ENCODE results near the gene WNT7A.

The WNT7A gene

GRCh38 chr3:13785351-13785750 lies 94.5 kb downstream of the WNT7A start:
- H3K4me3 ChIP-seq (ENCODE audit: low read length in 2 of 2): no peak overlapping the region
- H3K27me3 ChIP-seq (ENCODE audit: control insufficient read depth in 1 of 2, insufficient read depth in 2 of 2, low read length in 2 of 2): peaks cover 7 to 10% of the 10 kb centered on the region in 2 donors
- H3K36me3 ChIP-seq (ENCODE audit: control insufficient read depth in 2 of 2, insufficient read depth in 2 of 2, low read length in 2 of 2): no peaks in the 10 kb centered on the region
- no peaks in the 10 kb centered on the region for H3K4me1 ChIP-seq (ENCODE audit: control insufficient read depth, insufficient read depth, low read length)
- H3K9me3 ChIP-seq (ENCODE audit: control insufficient read depth in 2 of 2, low read length in 2 of 2): no peaks in the 10 kb centered on the region
- no peak overlapping the region for H3K27ac ChIP-seq (ENCODE audit: low read length)
- H3K9ac ChIP-seq (ENCODE audit: low read length in 2 of 2): no peak overlapping the region

- Histone ChIP-seq H3K36me3 (ENCODE audit: control insufficient read depth in 2 of 2, insufficient read depth in 2 of 2, low read length in 2 of 2) (no peaks in the 10 kb centered on the region), H3K4me3 (ENCODE audit: low read length in 2 of 2) (no peak overlapping the region), H3K9ac (ENCODE audit: low read length in 2 of 2) (no peak overlapping the region), H3K9me3 (ENCODE audit: control insufficient read depth in 2 of 2, low read length in 2 of 2) (no peaks in the 10 kb centered on the region), H3K27me3 (ENCODE audit: control insufficient read depth in 1 of 2, insufficient read depth in 2 of 2, low read length in 2 of 2) (peaks cover 3 to 9% of the 10 kb centered on the region in 2 donors), H3K27ac (ENCODE audit: low read length) (no peak overlapping the region), H3K4me1 (ENCODE audit: control insufficient read depth, insufficient read depth, low read length) (no peaks in the 10 kb centered on the region)
These were observed 96.4 kb downstream of the WNT7A start for GRCh38 chr3:13783476-13783875.

GRCh38 chr3:13782501-13782900 lies 97.4 kb downstream of the WNT7A start:
- Histone ChIP-seq H3K4me3 (ENCODE audit: low read length in 2 of 2) (no peak overlapping the region), H3K27ac (ENCODE audit: low read length) (no peak overlapping the region), H3K9me3 (ENCODE audit: control insufficient read depth in 2 of 2, low read length in 2 of 2) (no peaks in the 10 kb centered on the region), H3K4me1 (ENCODE audit: control insufficient read depth, insufficient read depth, low read length) (no peaks in the 10 kb centered on the region), H3K27me3 (ENCODE audit: control insufficient read depth in 1 of 2, insufficient read depth in 2 of 2, low read length in 2 of 2) (peaks cover 3 to 9% of the 10 kb centered on the region in 2 donors), H3K9ac (ENCODE audit: low read length in 2 of 2) (no peak overlapping the region), H3K36me3 (ENCODE audit: control insufficient read depth in 2 of 2, insufficient read depth in 2 of 2, low read length in 2 of 2) (no peaks in the 10 kb centered on the region)

- Histone ChIP-seq H3K9me3 (ENCODE audit: control insufficient read depth in 2 of 2, low read length in 2 of 2) (no peaks in the 10 kb centered on the region), H3K27me3 (ENCODE audit: control insufficient read depth in 1 of 2, insufficient read depth in 2 of 2, low read length in 2 of 2) (peaks cover 0 to 4% of the 10 kb centered on the region in 2 donors), H3K36me3 (ENCODE audit: control insufficient read depth in 2 of 2, insufficient read depth in 2 of 2, low read length in 2 of 2) (no peaks in the 10 kb centered on the region), H3K4me3 (ENCODE audit: low read length in 2 of 2) (no peak overlapping the region), H3K9ac (ENCODE audit: low read length in 2 of 2) (no peak overlapping the region), H3K4me1 (ENCODE audit: control insufficient read depth, insufficient read depth, low read length) (no peaks in the 10 kb centered on the region), H3K27ac (ENCODE audit: low read length) (no peak overlapping the region)
These were observed 98.5 kb downstream of the WNT7A start for GRCh38 chr3:13781417-13781816.

- Histone ChIP-seq H3K27ac (ENCODE audit: low read length) (no peak overlapping the region), H3K4me1 (ENCODE audit: control insufficient read depth, insufficient read depth, low read length) (no peaks in the 10 kb centered on the region), H3K9me3 (ENCODE audit: control insufficient read depth in 2 of 2, low read length in 2 of 2) (no peaks in the 10 kb centered on the region), H3K36me3 (ENCODE audit: control insufficient read depth in 2 of 2, insufficient read depth in 2 of 2, low read length in 2 of 2) (no peaks in the 10 kb centered on the region), H3K9ac (ENCODE audit: low read length in 2 of 2) (no peak overlapping the region), H3K4me3 (ENCODE audit: low read length in 2 of 2) (no peak overlapping the region), H3K27me3 (ENCODE audit: control insufficient read depth in 1 of 2, insufficient read depth in 2 of 2, low read length in 2 of 2) (peaks cover 0 to 4% of the 10 kb centered on the region in 2 donors)
These were observed 99.3 kb downstream of the WNT7A start for GRCh38 chr3:13780432-13781176.

- no peaks in the 10 kb centered on the region for H3K36me3 ChIP-seq (ENCODE audit: control insufficient read depth in 2 of 2, insufficient read depth in 2 of 2, low read length in 2 of 2)
- no peak overlapping the region for H3K9ac ChIP-seq (ENCODE audit: low read length in 2 of 2)
- no peak overlapping the region for H3K4me3 ChIP-seq (ENCODE audit: low read length in 2 of 2)
- no peak overlapping the region for H3K27ac ChIP-seq (ENCODE audit: low read length)
- H3K27me3 ChIP-seq (ENCODE audit: control insufficient read depth in 1 of 2, insufficient read depth in 2 of 2, low read length in 2 of 2): no peaks in the 10 kb centered on the region
- H3K9me3 ChIP-seq (ENCODE audit: control insufficient read depth in 2 of 2, low read length in 2 of 2): no peaks in the 10 kb centered on the region
- no peaks in the 10 kb centered on the region for H3K4me1 ChIP-seq (ENCODE audit: control insufficient read depth, insufficient read depth, low read length)
These were observed 103.4 kb downstream of the WNT7A start for GRCh38 chr3:13776253-13777050.

GRCh38 chr3:13772885-13773745 lies 106.8 kb downstream of the WNT7A start:
- no peak overlapping the region for H3K27ac ChIP-seq (ENCODE audit: low read length)
- H3K36me3 ChIP-seq (ENCODE audit: control insufficient read depth in 2 of 2, insufficient read depth in 2 of 2, low read length in 2 of 2): no peaks in the 10 kb centered on the region
- H3K4me3 ChIP-seq (ENCODE audit: low read length in 2 of 2): no peak overlapping the region
- H3K4me1 ChIP-seq (ENCODE audit: control insufficient read depth, insufficient read depth, low read length): no peaks in the 10 kb centered on the region
- no peaks in the 10 kb centered on the region for H3K27me3 ChIP-seq (ENCODE audit: control insufficient read depth in 1 of 2, insufficient read depth in 2 of 2, low read length in 2 of 2)
- H3K9me3 ChIP-seq (ENCODE audit: control insufficient read depth in 2 of 2, low read length in 2 of 2): no peaks in the 10 kb centered on the region
- no peak overlapping the region for H3K9ac ChIP-seq (ENCODE audit: low read length in 2 of 2)

- Histone ChIP-seq H3K9ac (ENCODE audit: low read length in 2 of 2) (no peak overlapping the region), H3K4me1 (ENCODE audit: control insufficient read depth, insufficient read depth, low read length) (no peaks in the 10 kb centered on the region), H3K36me3 (ENCODE audit: control insufficient read depth in 2 of 2, insufficient read depth in 2 of 2, low read length in 2 of 2) (no peaks in the 10 kb centered on the region), H3K27ac (ENCODE audit: low read length) (no peak overlapping the region), H3K9me3 (ENCODE audit: control insufficient read depth in 2 of 2, low read length in 2 of 2) (no peaks in the 10 kb centered on the region), H3K4me3 (ENCODE audit: low read length in 2 of 2) (no peak overlapping the region), H3K27me3 (ENCODE audit: control insufficient read depth in 1 of 2, insufficient read depth in 2 of 2, low read length in 2 of 2) (no peaks in the 10 kb centered on the region)
These were observed 107.5 kb downstream of the WNT7A start for GRCh38 chr3:13772321-13772745.

- H3K9ac ChIP-seq (ENCODE audit: low read length in 2 of 2): no peak overlapping the region
- no peaks in the 10 kb centered on the region for H3K36me3 ChIP-seq (ENCODE audit: control insufficient read depth in 2 of 2, insufficient read depth in 2 of 2, low read length in 2 of 2)
- no peak overlapping the region for H3K4me3 ChIP-seq (ENCODE audit: low read length in 2 of 2)
- no peaks in the 10 kb centered on the region for H3K9me3 ChIP-seq (ENCODE audit: control insufficient read depth in 2 of 2, low read length in 2 of 2)
- H3K27me3 ChIP-seq (ENCODE audit: control insufficient read depth in 1 of 2, insufficient read depth in 2 of 2, low read length in 2 of 2): no peaks in the 10 kb centered on the region
- no peaks in the 10 kb centered on the region for H3K4me1 ChIP-seq (ENCODE audit: control insufficient read depth, insufficient read depth, low read length)
- no peak overlapping the region for H3K27ac ChIP-seq (ENCODE audit: low read length)
These were observed 108.4 kb downstream of the WNT7A start for GRCh38 chr3:13771496-13771895.
